HG02852 (cell line): ENCODE results near the gene C1QTNF8.

ENCODE experiments used
- ATAC-seq: cut with Tn5 transposase; IDR thresholded peaks from one replicate; pipeline ENCODE4 v1.9.1; 2021; ENCODE audit warnings: mild to moderate bottlenecking, moderate library complexity; ENCODE audit not compliant: unreplicated experiment

The C1QTNF8 gene

GRCh38 chr16:1096169-1097082, at the start of gene C1QTNF8:
Gene C1QTNF8 (minus strand): TSS chr16:1096244. CDS start chr16:1094922, 1,322 bp downstream.
- ATAC-seq: no peak

- ATAC-seq: no peak
Observed at GRCh38 chr16:1145383-1146100, 49.5 kb upstream of the C1QTNF8 start.

GRCh38 chr16:1144476-1145382, 48.7 kb upstream of the C1QTNF8 start:
- no peak for ATAC-seq

GRCh38 chr16:1143761-1144450, 47.9 kb upstream of the C1QTNF8 start:
- no peak for ATAC-seq

- no peak for ATAC-seq
Observed at GRCh38 chr16:1142911-1143310, 46.9 kb upstream of the C1QTNF8 start.

GRCh38 chr16:1141716-1142115, 45.7 kb upstream of the C1QTNF8 start:
- no peak for ATAC-seq

- ATAC-seq: no peak
Observed at GRCh38 chr16:1141191-1141590, 45.1 kb upstream of the C1QTNF8 start.

- no peak for ATAC-seq
Observed at GRCh38 chr16:1140582-1141162, 44.6 kb upstream of the C1QTNF8 start.

- no peak for ATAC-seq
Observed at GRCh38 chr16:1137604-1138003, 41.6 kb upstream of the C1QTNF8 start.

GRCh38 chr16:1135459-1135825, 39.4 kb upstream of the C1QTNF8 start:
- ATAC-seq: no peak

GRCh38 chr16:1134776-1135458, 38.9 kb upstream of the C1QTNF8 start:
- no peak for ATAC-seq

GRCh38 chr16:1133810-1134520, 37.9 kb upstream of the C1QTNF8 start:
- no peak for ATAC-seq

- ATAC-seq: no peak
Observed at GRCh38 chr16:1133271-1133670, 37.2 kb upstream of the C1QTNF8 start.

- no peak for ATAC-seq
Observed at GRCh38 chr16:1132431-1132830, 36.4 kb upstream of the C1QTNF8 start.

- no peak for ATAC-seq
Observed at GRCh38 chr16:1131378-1131994, 35.4 kb upstream of the C1QTNF8 start.

- ATAC-seq: no peak
Observed at GRCh38 chr16:1130382-1130781, 34.3 kb upstream of the C1QTNF8 start.

GRCh38 chr16:1129106-1129960, 33.3 kb upstream of the C1QTNF8 start:
- ATAC-seq: no peak
